ENCODE results near the gene LDAH. TPM values are rescaled to one million over a fixed set of nuclear protein-coding genes. Genes with fewer than 3 reads are reported as not detected.

The LDAH gene
- total RNA-seq, result 10 to 100 TPM; 26.2 to 29.3 TPM

DNA sequence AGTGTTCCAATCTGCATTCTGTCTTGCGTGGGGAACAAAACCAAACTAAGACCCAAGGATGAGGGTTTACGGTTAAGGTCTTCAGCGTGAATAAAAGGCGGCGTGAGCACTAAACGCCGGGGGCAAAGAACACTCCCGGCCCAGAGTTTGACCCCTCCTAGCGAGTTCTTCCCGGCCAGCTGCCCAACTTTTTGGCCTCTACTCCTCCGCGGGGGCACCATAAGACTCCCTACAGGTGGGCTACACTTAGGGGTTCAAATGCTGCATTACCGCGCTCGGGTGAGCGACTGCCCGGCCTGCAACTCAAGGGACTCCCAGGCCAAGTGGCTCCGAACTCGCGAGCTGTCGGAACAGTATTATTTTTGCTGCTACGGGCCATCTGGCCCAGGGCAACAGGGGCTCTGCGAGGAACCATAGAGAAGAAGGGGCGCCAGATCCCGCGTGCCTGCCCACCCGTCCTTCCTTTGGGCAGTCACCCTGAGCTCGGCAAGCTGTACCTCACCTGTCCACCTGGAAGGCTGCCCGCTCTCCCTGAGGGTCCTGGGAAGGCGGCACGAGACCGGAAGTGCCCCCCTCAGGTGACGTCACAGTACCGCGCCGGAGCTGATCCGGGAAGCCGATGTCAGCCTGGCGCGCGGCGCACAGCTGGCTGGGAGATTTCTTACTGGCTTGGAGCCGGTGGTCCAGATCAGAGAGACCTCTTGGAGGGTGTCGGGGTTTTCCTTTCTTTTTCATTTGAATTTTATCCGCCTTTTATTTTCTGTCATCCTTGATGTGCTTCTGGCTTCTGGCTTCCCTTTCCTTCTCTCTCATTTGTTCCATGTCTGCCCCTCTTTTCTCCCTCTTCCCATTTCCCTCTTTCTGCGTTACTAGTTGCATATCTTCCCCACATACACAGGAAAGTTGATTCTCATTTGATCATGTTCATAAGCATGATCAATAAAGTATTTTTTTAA is at the start of gene LDAH:
Gene LDAH, minus strand, starts transcription at position 567 of the 956 bp plus-strand sequence. CDS start 21,638 bp downstream, outside the sequence.
- no peak for TF ChIP-seq CTCF (IDR thresholded peaks at IDR 0.05)
- Mint-ChIP-seq H3K27ac (peak within 1 kb of the TSS; percentile 93), H3K4me1 (ENCODE audit: low read depth) (peaks cover 23% of the 10 kb centered on the region), H3K36me3 (ENCODE audit: low read depth) (peaks cover 8% of the 10 kb centered on the region), H3K9me3 (no peaks in the 10 kb centered on the region), H3K4me3 (peak within 1 kb of the TSS; percentile 87), H3K27me3 (no peaks in the 10 kb centered on the region)
- ChIA-PET POLR2A (interaction anchor here (1.2 to 1.7 kb wide), 5 partner anchors 18 to 173 kb away, joined by 3 to 4 read pairs (median 3); no protein-coding TSS in a partner anchor), CTCF (interaction anchor here (0.8 to 2.4 kb wide), 3 partner anchors 141 to 172 kb away, joined by 3 to 10 read pairs (median 3); partner anchors contain the start of gene HS1BP3)
- intact Hi-C loops (cut with micrococcal nuclease), result no loop called here
- DNase-seq (peak; percentile 91), ATAC-seq (peak; percentile 89)

DNA sequence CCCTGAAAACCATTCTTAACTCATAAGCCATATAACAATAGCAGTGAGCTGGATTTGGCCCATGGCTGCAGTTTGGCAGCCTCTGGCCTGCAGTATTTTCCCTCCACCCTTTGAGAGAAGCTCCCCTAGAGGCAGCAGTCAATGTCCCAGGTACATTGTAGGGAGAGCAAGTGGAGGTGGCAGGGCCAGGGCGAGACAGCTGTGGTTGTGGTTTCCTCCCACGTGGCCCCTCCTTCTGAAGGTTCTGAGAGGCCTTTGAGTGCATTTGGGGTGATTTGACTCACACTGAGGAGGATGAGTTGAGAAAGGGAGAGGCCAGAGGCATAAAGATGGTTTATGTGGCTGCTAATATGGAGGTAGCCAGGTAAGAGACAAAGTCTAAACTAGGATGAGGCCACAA is 45.5 kb upstream of the LDAH start:
- Mint-ChIP-seq H3K4me1 (ENCODE audit: low read depth) (peaks cover 8% of the 10 kb centered on the region), H3K36me3 (ENCODE audit: low read depth) (no peaks in the 10 kb centered on the region), H3K27me3 (peaks cover 32% of the 10 kb centered on the region), H3K4me3 (no peak overlapping the region), H3K9me3 (peaks cover 1% of the 10 kb centered on the region), H3K27ac (no peak overlapping the region)
- intact Hi-C loops (cut with micrococcal nuclease), result no loop called here
- no peak for TF ChIP-seq CTCF (IDR thresholded peaks at IDR 0.05)
- peak; percentile 91 for DNase-seq
- peak; percentile 99 for ATAC-seq
- CTCF ChIA-PET, result interaction anchor here (1.1 to 1.2 kb wide), 2 partner anchors 12 to 207 kb away, joined by 3 read pairs; no protein-coding TSS in a partner anchor
- POLR2A ChIA-PET, result interaction anchor here (1.2 kb wide), 1 partner anchor 15 kb away, joined by 3 read pairs; no protein-coding TSS in a partner anchor

- H3K4me1 Mint-ChIP-seq (ENCODE audit: low read depth), result no peaks in the 10 kb centered on the region
- H3K9me3 Mint-ChIP-seq, result peaks cover 1% of the 10 kb centered on the region
- H3K27me3 Mint-ChIP-seq, result peaks cover 28% of the 10 kb centered on the region
- no peak for TF ChIP-seq CTCF (IDR thresholded peaks at IDR 0.05)
- H3K4me3 Mint-ChIP-seq, result no peak overlapping the region
- no peak overlapping the region for H3K27ac Mint-ChIP-seq
- no peak for ATAC-seq
- CTCF ChIA-PET, result no interaction called here
- intact Hi-C loops (cut with micrococcal nuclease), result no loop called here
- no peaks in the 10 kb centered on the region for H3K36me3 Mint-ChIP-seq (ENCODE audit: low read depth)
- POLR2A ChIA-PET, result no interaction called here
- DNase-seq, result no peak
These were observed 39.9 kb upstream of the LDAH start for GRCh38 chr2:20862850-20863249.

DNA sequence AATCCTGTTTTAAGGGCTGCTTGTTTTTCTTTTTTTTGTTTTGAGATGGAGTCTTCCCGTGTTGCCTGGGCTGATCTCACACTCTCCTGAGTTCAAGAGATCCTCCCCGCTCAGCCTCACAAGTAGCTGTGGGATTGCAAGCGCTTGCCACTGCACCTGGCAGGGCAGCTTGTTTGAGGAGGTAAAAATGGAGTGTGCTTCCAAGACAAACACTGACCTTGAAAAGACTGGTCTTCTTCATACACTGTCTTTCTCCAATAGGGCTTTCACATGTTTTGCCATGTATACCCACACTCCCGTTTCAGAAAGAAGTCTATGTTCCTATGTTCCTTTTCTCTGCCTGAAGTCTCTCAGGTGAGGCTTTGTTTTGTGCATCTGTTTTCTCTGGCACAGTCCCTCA is 32.6 kb upstream of the LDAH start:
- no peak for DNase-seq
- Mint-ChIP-seq H3K9me3 (no peaks in the 10 kb centered on the region), H3K27me3 (peaks cover 5% of the 10 kb centered on the region), H3K36me3 (ENCODE audit: low read depth) (no peaks in the 10 kb centered on the region), H3K27ac (no peak overlapping the region), H3K4me1 (ENCODE audit: low read depth) (no peaks in the 10 kb centered on the region), H3K4me3 (no peak overlapping the region)
- CTCF ChIA-PET, result no interaction called here
- no peak for TF ChIP-seq CTCF (IDR thresholded peaks at IDR 0.05)
- POLR2A ChIA-PET, result no interaction called here
- no peak for ATAC-seq
- intact Hi-C loops (cut with micrococcal nuclease), result no loop called here

- intact Hi-C loops (cut with micrococcal nuclease), result no loop called here
- peaks cover 5% of the 10 kb centered on the region for H3K27me3 Mint-ChIP-seq
- no peaks in the 10 kb centered on the region for H3K9me3 Mint-ChIP-seq
- no peaks in the 10 kb centered on the region for H3K36me3 Mint-ChIP-seq (ENCODE audit: low read depth)
- ATAC-seq, result no peak
- H3K27ac Mint-ChIP-seq, result no peak overlapping the region
- CTCF ChIA-PET, result no interaction called here
- POLR2A ChIA-PET, result no interaction called here
- DNase-seq, result no peak
- no peak overlapping the region for H3K4me3 Mint-ChIP-seq
- H3K4me1 Mint-ChIP-seq (ENCODE audit: low read depth), result no peaks in the 10 kb centered on the region
- no peak for TF ChIP-seq CTCF (IDR thresholded peaks at IDR 0.05)
These were observed 29.8 kb upstream of the LDAH start for GRCh38 chr2:20852670-20853069.

Measured in activated CD8-positive, alpha-beta T cell treated with anti-CD3 and anti-CD28 coated beads for 36 hours (primary cell).